B cell (primary cell): ENCODE measurements around the gene PYM1.

Experiments used
- CTCF ChIP-seq: fragments of 200-600 bp; IDR thresholded peaks from one replicate; pipeline ENCODE4 v1.8.0; 2022; ENCODE audit warnings: antibody characterized with exemption, mild to moderate bottlenecking
- EZH2 ChIP-seq: IDR thresholded peaks from 2 replicates; pipeline ENCODE4 v1.6.1; 2012; ENCODE audit warnings: borderline replicate concordance, low read depth, mild to moderate bottlenecking, moderate library complexity, low read length; ENCODE audit not compliant: insufficient read depth, poor library complexity, severe bottlenecking

- TF ChIP-seq CTCF = no peak
- TF ChIP-seq EZH2 = no peak
Observed at GRCh38 chr12:55955344-55955743, 27.6 kb upstream of the PYM1 start.
